Mesothelial cell of epicardium (in vitro differentiated cells): ENCODE results near the gene TICAM1. TPM values are rescaled to one million over a fixed set of nuclear protein-coding genes. Genes with fewer than 3 reads are reported as not detected.
"Not testable (repeated sequence)": the region's sequence is repeated elsewhere in the genome, so short reads cannot be mapped to it uniquely, and the experiment has no call there.

Experiments used
- DNase-seq, 2 experiments: peaks; one replicate each; pipeline ENCODE4 v3.0.0; 2021; ENCODE audit warnings: low spot score in 2 of 2; ENCODE audit not compliant: unreplicated experiment in 2 of 2
- H3K27ac Mint-ChIP-seq: 2 replicates; pipeline ENCODE4 v1.8.0; 2021; ENCODE audit warnings: mixed read lengths
- H3K27me3 Mint-ChIP-seq: 2 replicates; pipeline ENCODE4 v1.8.0; 2021; ENCODE audit warnings: low read depth, mixed read lengths
- H3K36me3 Mint-ChIP-seq: 2 replicates; pipeline ENCODE4 v1.8.0; 2021; ENCODE audit warnings: mixed read lengths
- H3K4me1 Mint-ChIP-seq: 2 replicates; pipeline ENCODE4 v1.8.0; 2021; ENCODE audit warnings: mixed read lengths
- H3K4me3 Mint-ChIP-seq: 2 replicates; pipeline ENCODE4 v1.8.0; 2021; ENCODE audit warnings: mild to moderate bottlenecking, moderate library complexity, mixed read lengths
- H3K9me3 Mint-ChIP-seq: 2 replicates; pipeline ENCODE4 v1.8.0; 2021; ENCODE audit warnings: mixed read lengths
- CTCF ChIP-seq: fragments of 200-600 bp; sonication (generic); IDR thresholded peaks from one replicate; pipeline ENCODE4 v1.5.0; 2021; ENCODE audit warnings: antibody characterized with exemption; ENCODE audit not compliant: unreplicated experiment
- total RNA-seq: library from RNA; stranded (reverse); gene quantifications from 3 replicates; pipeline ENCODE4 v1.2.1, GENCODE V29; 2021

Gene TICAM1
- total RNA-seq, 1 donor from 2014 or later: 7.6 TPM

GRCh38 chr19:4814625-4815425 is 16.7 kb downstream of the TICAM1 start:
- H3K4me3 Mint-ChIP-seq: peak overlapping the region; percentile 64
- H3K9me3 Mint-ChIP-seq: peaks cover 3% of the 10 kb centered on the region
- H3K27me3 Mint-ChIP-seq: no peaks in the 10 kb centered on the region
- H3K36me3 Mint-ChIP-seq: peaks cover 13% of the 10 kb centered on the region
- H3K4me1 Mint-ChIP-seq: peaks cover 3% of the 10 kb centered on the region
- DNase-seq: no peak
- H3K27ac Mint-ChIP-seq: no peak overlapping the region
- no peak for TF ChIP-seq CTCF

- peak; percentile 67 to 86 for DNase-seq
- Mint-ChIP-seq H3K4me3 (no peak overlapping the region), H3K27me3 (no peaks in the 10 kb centered on the region), H3K36me3 (peaks cover 2% of the 10 kb centered on the region), H3K27ac (no peak overlapping the region), H3K4me1 (peaks cover 5% of the 10 kb centered on the region), H3K9me3 (peaks cover 3% of the 10 kb centered on the region)
- TF ChIP-seq CTCF: peak; percentile 87
These were observed 20.0 kb downstream of the TICAM1 start for GRCh38 chr19:4811328-4812131.

GRCh38 chr19:4807188-4807587 is 24.3 kb downstream of the TICAM1 start:
- Mint-ChIP-seq H3K36me3 (no peaks in the 10 kb centered on the region), H3K9me3 (no peaks in the 10 kb centered on the region), H3K27ac (no peak overlapping the region), H3K4me1 (peaks cover 2% of the 10 kb centered on the region), H3K4me3 (no peak overlapping the region), H3K27me3 (no peaks in the 10 kb centered on the region)
- no peak for TF ChIP-seq CTCF
- no peak for DNase-seq

- Mint-ChIP-seq H3K9me3 (no peaks in the 10 kb centered on the region), H3K4me3 (no peak overlapping the region), H3K27me3 (no peaks in the 10 kb centered on the region), H3K36me3 (no peaks in the 10 kb centered on the region), H3K4me1 (peaks cover 2% of the 10 kb centered on the region), H3K27ac (no peak overlapping the region)
- DNase-seq: no peak
- no peak for TF ChIP-seq CTCF
These were observed 25.1 kb downstream of the TICAM1 start for GRCh38 chr19:4806384-4806783.

GRCh38 chr19:4805140-4805539 is 26.4 kb downstream of the TICAM1 start:
- DNase-seq, H3K4me3 Mint-ChIP-seq, H3K27me3 Mint-ChIP-seq, H3K36me3 Mint-ChIP-seq, H3K9me3 Mint-ChIP-seq, H3K27ac Mint-ChIP-seq, H3K4me1 Mint-ChIP-seq: not testable (repeated sequence)
